GM12878 (cell line): ENCODE measurements around the gene INPP5D. TPM values are rescaled to one million over a fixed set of nuclear protein-coding genes. Genes with fewer than 3 reads are reported as not detected.
A peak's percentile ranks its signal among the peaks of the same experiment; 100 is the strongest.

ENCODE experiments used
- ATAC-seq: fragments of 200-7000 bp; cut with Tn5 transposase; 3 replicates; pipeline ENCODE4 v1.9.1; 2020; ENCODE audit warnings: mild to moderate bottlenecking, moderate library complexity
- BruUV-seq: library from RNA; stranded (reverse); fragments of 400-500 nt; replicated peaks from 2 replicates; lab custom pipeline; 2021; lab: Mats Ljungman, UMichigan
- CTCF ChIA-PET: fragments of 300-600 bp; sonication (Branson Sonifier 250); formaldehyde crosslinking; extraction: SDS; loops from one replicate; lab custom pipeline; 2021; ENCODE audit warnings: inconsistent platforms; lab: Yijun Ruan, JAX
- POLR2A ChIA-PET: fragments of 350-600 bp; formaldehyde crosslinking; extraction: SDS; loops from one replicate; lab custom pipeline; 2021; ENCODE audit warnings: inconsistent platforms; lab: Charles Lee
- RAD21 ChIA-PET: fragments of 300-600 bp; sonication (Branson Sonifier 250); formaldehyde crosslinking; loops from one replicate; lab custom pipeline; 2023; ENCODE audit warnings: antibody characterized with exemption; ENCODE audit not compliant: unreplicated experiment; lab: Charles Lee
- SMC1A ChIA-PET: fragments of 300-600 bp; sonication (Branson Sonifier 250); formaldehyde crosslinking; loops from one replicate; lab custom pipeline; 2023; ENCODE audit not compliant: unreplicated experiment, uncharacterized antibody; lab: Charles Lee
- DNase-seq: peaks from one replicate; pipeline ENCODE4 v3.0.0-alpha.2; 2011; ENCODE audit warnings: low read depth, low spot score
- FAIRE-seq: peaks from 3 replicates; lab custom pipeline; 2011; peaks lifted over from hg19 to GRCh38; lab: Jason Lieb, UNC
- H2AFZ ChIP-seq: 2 replicates; pipeline ENCODE4 v1.6.0; 2011; ENCODE audit warnings: low read depth, low read length, control low read depth; ENCODE audit not compliant: control insufficient read depth
- H3K27ac ChIP-seq: 2 replicates; pipeline ENCODE4 v1.5.1; 2011; ENCODE audit warnings: control low read depth; ENCODE audit not compliant: control insufficient read depth, insufficient read depth
- H3K27me3 ChIP-seq, 2 experiments: replicated peaks in 1 of 2; 2 replicates each; pipeline versions ENCODE4 v1.6.0 to v1.6.1; 2011; ENCODE audit warnings: low read length in 1 of 2; ENCODE audit not compliant: control insufficient read depth in 2 of 2, insufficient read depth in 2 of 2
- H3K36me3 ChIP-seq, 2 experiments: 2 replicates each; pipeline ENCODE4 v1.5.1; 2011; ENCODE audit warnings: low read length in 1 of 2; ENCODE audit not compliant: control insufficient read depth in 2 of 2, insufficient read depth in 2 of 2
- H3K4me1 ChIP-seq: 2 replicates; pipeline ENCODE4 v1.6.1; 2011; ENCODE audit warnings: mild to moderate bottlenecking, low read length, moderate library complexity, mixed read lengths; ENCODE audit not compliant: control insufficient read depth, insufficient read depth
- H3K4me2 ChIP-seq: 2 replicates; pipeline ENCODE4 v1.6.0; 2011; ENCODE audit warnings: control low read depth; ENCODE audit not compliant: control insufficient read depth, insufficient read depth
- H3K4me3 ChIP-seq: fragments of 200-600 bp; sonication (generic); 2 replicates; pipeline ENCODE4 v1.5.1; 2016
- H3K79me2 ChIP-seq: 2 replicates; pipeline ENCODE4 v1.6.0; 2011; ENCODE audit warnings: low read length; ENCODE audit not compliant: control insufficient read depth, insufficient read depth
- H3K9ac ChIP-seq: 2 replicates; pipeline ENCODE4 v1.8.0; 2011; ENCODE audit warnings: low read length, control low read depth, mixed read lengths; ENCODE audit not compliant: control insufficient read depth, insufficient read depth
- H3K9me3 ChIP-seq: replicated peaks from 3 replicates; pipeline ENCODE4 v1.5.1; 2011; ENCODE audit warnings: mild to moderate bottlenecking, low read length; ENCODE audit not compliant: control insufficient read depth, insufficient read depth
- H4K20me1 ChIP-seq: 2 replicates; pipeline ENCODE4 v1.6.0; 2011; ENCODE audit not compliant: control insufficient read depth, insufficient read depth
- BCL3 ChIP-seq: IDR thresholded peaks from 2 replicates; pipeline ENCODE4 v1.6.1; 2011; ENCODE audit warnings: borderline replicate concordance, low read depth, mild to moderate bottlenecking, moderate library complexity, low read length; ENCODE audit not compliant: insufficient read depth, poor library complexity, severe bottlenecking
- EP300 ChIP-seq, 2 experiments: fragments of 150-350 bp in 1 of 2; IDR thresholded peaks; 2 replicates each; pipeline ENCODE4 v1.6.1; 2011 to 2012; ENCODE audit warnings: low read depth in 2 of 2, low read length in 2 of 2, borderline replicate concordance in 1 of 2, improper control_type of control experiment in 1 of 2, inconsistent platforms in 1 of 2; ENCODE audit not compliant: control insufficient read depth in 1 of 2
- MYB ChIP-seq: fragments of 150-350 bp; IDR thresholded peaks from 2 replicates; pipeline ENCODE4 v1.6.1; 2014; ENCODE audit warnings: mild to moderate bottlenecking, low read depth, low read length, borderline replicate concordance
- NKRF ChIP-seq: fragments of 450-650 bp; conservative IDR thresholded peaks from 2 replicates; pipeline ENCODE4 v1.6.1; 2017; ENCODE audit warnings: mild to moderate bottlenecking, moderate library complexity
- PAX8 ChIP-seq: fragments of 450-650 bp; IDR thresholded peaks from 2 replicates; pipeline ENCODE4 v1.6.1; 2017; ENCODE audit warnings: mild to moderate bottlenecking, moderate library complexity
- PRDM15 ChIP-seq: fragments of 450-650 bp; formaldehyde crosslinking; IDR thresholded peaks from 2 replicates; pipeline ENCODE4 v1.4.0; 2020; ENCODE audit warnings: mild to moderate bottlenecking, moderate library complexity
- SREBF2 ChIP-seq: IDR thresholded peaks from 2 replicates; pipeline ENCODE4 v1.6.1; 2012; ENCODE audit warnings: mild to moderate bottlenecking, low read length
- SUZ12 ChIP-seq: fragments of 200-600 bp; sonication (generic); IDR thresholded peaks from one replicate; pipeline ENCODE4 v1.6.1; 2018; ENCODE audit warnings: antibody characterized with exemption, mild to moderate bottlenecking; ENCODE audit not compliant: unreplicated experiment
- USF2 ChIP-seq: IDR thresholded peaks from 2 replicates; pipeline ENCODE4 v1.6.1; 2011; ENCODE audit warnings: low read depth, low read length, improper control_type of control experiment, borderline replicate concordance
- ZBTB4 ChIP-seq: fragments of 450-650 bp; formaldehyde crosslinking; IDR thresholded peaks from 2 replicates; pipeline ENCODE4 v1.4.0; 2022; ENCODE audit warnings: mild to moderate bottlenecking, moderate library complexity
- ZNF274 ChIP-seq: IDR thresholded peaks from one replicate; pipeline ENCODE4 v1.8.0; 2011; ENCODE audit not compliant: insufficient read length, insufficient read depth
- ZSCAN29 ChIP-seq: fragments of 450-650 bp; IDR thresholded peaks from 2 replicates; pipeline ENCODE4 v1.6.1; 2017; ENCODE audit warnings: mild to moderate bottlenecking, moderate library complexity
- WGBS: methylation state at CpG from one replicate; pipeline ENCODE4 v1.1.6; 2016; ENCODE audit warnings: low lambda C conversion rate; ENCODE audit not compliant: insufficient replicate concordance, insufficient coverage; ENCODE audit errors: missing lambda C conversion rate; 5-methylcytosine and 5-hydroxymethylcytosine counted together
- in situ Hi-C: fragments of 300-500 bp; cut with MboI; formaldehyde crosslinking; loops from 9 replicates; pipeline ENCODE4 v1.14.3; 2018; ENCODE audit warnings: mixed read lengths
- intact Hi-C: fragments of 100-400 bp; cut with micrococcal nuclease; formaldehyde crosslinking; loops from one replicate; pipeline ENCODE4 v1.14.2; 2022; ENCODE audit not compliant: unreplicated experiment
- polyA plus RNA-seq, 11 experiments: library from polyadenylated mRNA; depleted of rRNA in 4 of 11; unstranded in 6 of 11; stranded (reverse) in 5 of 11; fragments of >200 nt; fragmentation: Nextera tagmentation in 4 of 11; fragmentation: Illumina TruSeq in 1 of 11; extraction: Ambion mirVana in 4 of 11; extraction: Trizol in 1 of 11; gene quantifications; 1 replicate in 1 of 11; 2 replicates in 10 of 11; pipeline versions ENCODE4 v1.2.1 to v1.2.3, GENCODE V29; 2011 to 2016; ENCODE audit warnings: inconsistent platforms in 2 of 11, missing spikeins in 2 of 11, low read depth in 1 of 11
- total RNA-seq, 4 experiments: library from RNA; depleted of rRNA in 3 of 4; stranded (reverse); fragments of >200 nt in 3 of 4; fragmentation: Illumina TruSeq in 1 of 4; extraction: Trizol in 1 of 4; gene quantifications; 2 replicates each; pipeline versions ENCODE4 v1.2.1 to v1.2.3, GENCODE V29; 2013 to 2021

INPP5D gene
- total and polyA plus RNA-seq, 10 of the 15 experiments (the other 5 are each of a cell fraction or from before 2014, with no cell fraction given): 11.8 to 139 (median 88.8) TPM

GRCh38 chr2:233119806-233120205 is 59.7 kb downstream of the INPP5D start:
- 98% methylated on average over 7 of the region's 7 CpGs for WGBS
- intact Hi-C loops (no loop called here), in situ Hi-C loops (no loop called here)
- SMC1A ChIA-PET: no interaction called here
- TSS peak; percentile 24 for BruUV-seq
- POLR2A ChIA-PET: no interaction called here
- no peak overlapping the region for H3K4me2 ChIP-seq
- DNase-seq (no peak), FAIRE-seq (no peak), ATAC-seq (no peak)
- H3K4me3 ChIP-seq: no peak overlapping the region
- peaks cover 2% of the 10 kb centered on the region; the same call in 1 of the 3 replicates for H3K9me3 ChIP-seq
- RAD21 ChIA-PET: no interaction called here
- H3K36me3 ChIP-seq: peaks cover 30 to 40% of the 10 kb centered on the region in 2 experiments
- CTCF ChIA-PET: no interaction called here
- no peak overlapping the region for H3K9ac ChIP-seq
- H2AFZ ChIP-seq: no peak overlapping the region
- H3K4me1 ChIP-seq: peaks cover 21% of the 10 kb centered on the region
- H3K27ac ChIP-seq: no peak overlapping the region
- H4K20me1 ChIP-seq: peaks cover 3% of the 10 kb centered on the region; the same call in 1 of the 2 replicates
- peaks cover 45% of the 10 kb centered on the region for H3K79me2 ChIP-seq
- no peaks in the 10 kb centered on the region for H3K27me3 ChIP-seq
- TF ChIP-seq EP300 (IDR thresholded peaks at IDR 0.05; ENCODE audit: borderline replicate concordance in 1 of 2, control insufficient read depth in 1 of 2, low read depth in 2 of 2, low read length in 2 of 2): no peak
- TF ChIP-seq PRDM15 (CRISPR knock-in tag): no peak
- no peak for TF ChIP-seq MYB
- no peak for TF ChIP-seq ZNF274
- TF ChIP-seq ZSCAN29: no peak
- TF ChIP-seq PAX8: no peak
- TF ChIP-seq SUZ12: no peak
- TF ChIP-seq USF2: no peak
- no peak for TF ChIP-seq BCL3
- TF ChIP-seq ZBTB4: no peak
- no peak for TF ChIP-seq SREBF2
- no peak for TF ChIP-seq NKRF
